ENCODE data around the gene PLXNB2.

Gene PLXNB2

GRCh38 chr22:50294319-50294656 is 13.2 kb downstream of the PLXNB2 start:
- DNase-seq (ENCODE audit: insufficient read length, low spot score) (no peak), FAIRE-seq (no peak)

DNA sequence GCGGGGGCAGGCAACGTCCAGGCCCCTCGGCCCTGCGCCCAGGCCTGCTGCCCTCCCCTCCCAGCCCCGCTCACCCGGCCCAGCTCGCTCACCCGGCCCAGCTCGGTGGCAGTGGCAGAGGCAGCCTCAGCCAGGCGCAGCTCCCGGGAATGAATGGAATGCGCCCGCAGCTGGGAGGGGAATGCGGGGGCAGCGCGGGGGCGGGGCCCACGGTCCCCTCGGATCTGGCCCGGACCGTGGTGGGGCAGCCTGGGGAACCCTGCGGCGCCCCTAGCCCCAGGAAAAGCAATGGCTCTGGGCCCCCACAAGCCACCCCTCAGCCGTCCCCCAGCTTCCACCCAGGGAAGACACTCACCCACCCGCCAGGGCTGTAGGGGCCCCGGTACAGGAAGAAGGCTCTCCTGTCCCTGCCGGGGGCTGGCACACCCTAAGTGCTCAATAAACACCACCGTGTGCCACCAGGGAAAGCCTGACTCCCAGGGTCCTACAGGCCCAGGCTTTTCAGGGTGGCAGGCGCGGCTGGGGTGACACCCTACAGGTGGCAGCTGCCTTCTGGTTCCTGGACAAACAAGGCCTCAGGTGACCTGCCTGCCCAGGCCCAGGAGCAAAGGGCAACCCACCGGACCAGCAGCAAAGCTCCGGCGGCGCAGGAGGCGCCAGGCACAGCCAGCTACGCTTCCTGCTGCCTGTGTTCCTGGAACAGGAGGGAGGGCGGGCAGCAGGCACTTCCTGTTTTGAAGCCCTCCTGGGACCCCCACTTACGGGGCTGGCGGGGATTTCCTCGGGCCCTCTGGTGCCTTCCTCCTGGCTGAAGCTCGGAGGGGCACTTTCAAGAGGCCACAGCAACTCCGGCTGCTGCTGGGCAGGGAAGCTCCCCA is 13.8 kb downstream of the PLXNB2 start:
- TF ChIP-seq, protein P1, sequence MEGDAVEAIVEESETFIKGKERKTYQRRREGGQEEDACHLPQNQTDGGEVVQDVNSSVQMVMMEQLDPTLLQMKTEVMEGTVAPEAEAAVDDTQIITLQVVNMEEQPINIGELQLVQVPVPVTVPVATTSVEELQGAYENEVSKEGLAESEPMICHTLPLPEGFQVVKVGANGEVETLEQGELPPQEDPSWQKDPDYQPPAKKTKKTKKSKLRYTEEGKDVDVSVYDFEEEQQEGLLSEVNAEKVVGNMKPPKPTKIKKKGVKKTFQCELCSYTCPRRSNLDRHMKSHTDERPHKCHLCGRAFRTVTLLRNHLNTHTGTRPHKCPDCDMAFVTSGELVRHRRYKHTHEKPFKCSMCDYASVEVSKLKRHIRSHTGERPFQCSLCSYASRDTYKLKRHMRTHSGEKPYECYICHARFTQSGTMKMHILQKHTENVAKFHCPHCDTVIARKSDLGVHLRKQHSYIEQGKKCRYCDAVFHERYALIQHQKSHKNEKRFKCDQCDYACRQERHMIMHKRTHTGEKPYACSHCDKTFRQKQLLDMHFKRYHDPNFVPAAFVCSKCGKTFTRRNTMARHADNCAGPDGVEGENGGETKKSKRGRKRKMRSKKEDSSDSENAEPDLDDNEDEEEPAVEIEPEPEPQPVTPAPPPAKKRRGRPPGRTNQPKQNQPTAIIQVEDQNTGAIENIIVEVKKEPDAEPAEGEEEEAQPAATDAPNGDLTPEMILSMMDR (IDR thresholded peaks at IDR 0.05; ENCODE audit: insufficient read depth, missing control alignments) = no peak
- no peak for FAIRE-seq
- no peak for DNase-seq (ENCODE audit: insufficient read length, low spot score)

More at GRCh38 chr22:50294319-50294656, 13.2 kb downstream of the PLXNB2 start:
- TF ChIP-seq, protein P1 (IDR thresholded peaks at IDR 0.05; ENCODE audit: insufficient read depth, missing control alignments) = no peak

- no peak for FAIRE-seq
- TF ChIP-seq, protein P1 (IDR thresholded peaks at IDR 0.05; ENCODE audit: insufficient read depth, missing control alignments) = no peak
- DNase-seq (ENCODE audit: insufficient read length, low spot score) = no peak
Observed at GRCh38 chr22:50292643-50293440, 14.6 kb downstream of the PLXNB2 start.

DNA sequence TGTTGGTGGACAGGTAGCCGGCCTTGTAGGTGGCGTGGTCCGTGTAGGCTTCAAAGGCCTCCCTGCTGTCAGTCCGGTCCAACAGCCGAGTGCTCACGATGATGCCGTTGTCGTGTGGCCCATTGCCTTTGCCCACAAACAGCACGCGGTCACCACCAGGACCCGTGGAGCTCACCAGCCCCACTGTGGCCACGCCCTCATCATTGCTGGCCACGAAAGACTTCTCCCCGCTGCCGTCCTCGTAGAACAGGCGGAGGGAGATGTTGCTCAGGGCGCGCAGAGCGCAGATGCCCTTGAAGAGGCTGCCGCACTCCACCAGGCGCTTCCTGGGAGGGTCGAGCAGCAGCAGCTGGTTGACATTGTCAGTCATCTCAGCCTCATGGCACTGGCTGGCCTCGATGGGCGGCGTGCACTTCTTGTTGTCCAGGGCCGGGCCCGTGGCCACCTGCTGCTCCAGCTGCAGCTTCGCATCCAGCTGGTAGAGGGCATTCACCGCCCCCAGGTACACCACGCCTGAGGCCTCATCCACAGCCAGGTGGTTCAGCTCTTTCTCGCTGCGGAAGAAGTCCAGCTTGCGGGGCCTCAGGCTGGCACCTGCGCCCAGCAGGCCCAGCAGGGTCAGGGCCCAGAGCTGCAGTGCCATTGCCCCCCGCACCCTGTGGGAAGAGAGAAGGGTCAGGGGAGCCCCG is 17.4 kb downstream of the PLXNB2 start:
- TF ChIP-seq, protein P1 (IDR thresholded peaks at IDR 0.05; ENCODE audit: insufficient read depth, missing control alignments) = no peak
- no peak for FAIRE-seq
- DNase-seq (ENCODE audit: insufficient read length, low spot score) = no peak

GRCh38 chr22:50289151-50289941 is 18.1 kb downstream of the PLXNB2 start:
- DNase-seq (ENCODE audit: insufficient read length, low spot score) (no peak), FAIRE-seq (no peak)
- TF ChIP-seq, protein P1 (IDR thresholded peaks at IDR 0.05; ENCODE audit: insufficient read depth, missing control alignments) = no peak

DNA sequence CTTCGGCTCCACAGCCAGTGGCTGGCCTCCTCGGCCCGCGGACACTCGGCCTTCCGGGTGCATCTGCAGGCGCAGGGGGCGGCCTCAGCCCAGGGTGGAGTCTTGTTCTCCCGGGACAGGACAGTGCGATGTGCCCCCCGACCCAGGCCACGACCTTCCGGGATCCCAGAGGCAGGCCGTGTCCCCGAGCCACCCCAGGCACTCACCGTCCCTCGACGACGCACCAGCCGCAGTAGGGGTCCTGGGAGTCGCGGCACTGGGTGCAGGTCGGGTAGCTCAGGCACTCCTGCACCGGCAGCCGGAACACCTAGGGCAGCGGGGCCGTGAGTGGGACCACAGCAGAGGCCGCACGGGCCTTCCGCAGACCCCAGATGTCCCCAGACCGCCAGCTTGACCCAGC is 19.7 kb downstream of the PLXNB2 start:
- no peak for FAIRE-seq
- no peak for DNase-seq (ENCODE audit: insufficient read length, low spot score)
- TF ChIP-seq, protein P1 (IDR thresholded peaks at IDR 0.05; ENCODE audit: insufficient read depth, missing control alignments) = no peak

Measured in D721Med (cell line).